D721Med (cell line): ENCODE data around the gene AURKAIP1.

Source experiments
- DNase-seq: peaks from one replicate; pipeline ENCODE4 v3.0.0; 2011; ENCODE audit warnings: low spot score; ENCODE audit not compliant: insufficient read length
- FAIRE-seq: peaks from 2 replicates; lab custom pipeline; 2011; peaks lifted over from hg19 to GRCh38; lab: Jason Lieb, UNC
- CTCF ChIP-seq: IDR thresholded peaks from 2 replicates; pipeline ENCODE4 v1.5.1; 2012; ENCODE audit warnings: mild to moderate bottlenecking, control low read depth; ENCODE audit not compliant: insufficient read depth; ENCODE audit errors: missing control alignments

Gene AURKAIP1

DNA sequence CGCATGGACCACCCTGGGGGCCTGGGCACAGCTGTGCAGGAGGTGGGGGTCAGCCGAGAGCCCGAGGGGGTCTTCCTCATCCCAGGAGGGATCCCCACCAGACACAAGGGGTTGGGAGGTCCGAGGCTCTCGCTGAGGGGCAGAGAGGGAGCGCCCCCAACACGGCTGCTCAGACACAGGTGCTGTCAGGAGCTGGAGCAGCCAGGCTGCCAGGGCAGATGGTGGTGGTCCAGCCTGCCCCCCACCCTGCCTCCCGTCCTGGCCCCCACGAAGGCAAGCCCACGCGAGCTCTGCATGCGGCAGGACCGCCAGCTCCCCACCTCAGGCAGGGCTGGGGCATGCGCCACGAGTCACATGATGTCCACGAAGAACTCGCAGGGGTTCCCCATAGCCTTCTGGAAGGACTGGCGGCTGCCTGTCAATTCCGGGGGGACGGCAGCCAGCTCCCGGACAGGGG lies 39.2 kb downstream of the AURKAIP1 start:
- FAIRE-seq (no peak), DNase-seq (no peak)
- no peak for TF ChIP-seq CTCF

DNA sequence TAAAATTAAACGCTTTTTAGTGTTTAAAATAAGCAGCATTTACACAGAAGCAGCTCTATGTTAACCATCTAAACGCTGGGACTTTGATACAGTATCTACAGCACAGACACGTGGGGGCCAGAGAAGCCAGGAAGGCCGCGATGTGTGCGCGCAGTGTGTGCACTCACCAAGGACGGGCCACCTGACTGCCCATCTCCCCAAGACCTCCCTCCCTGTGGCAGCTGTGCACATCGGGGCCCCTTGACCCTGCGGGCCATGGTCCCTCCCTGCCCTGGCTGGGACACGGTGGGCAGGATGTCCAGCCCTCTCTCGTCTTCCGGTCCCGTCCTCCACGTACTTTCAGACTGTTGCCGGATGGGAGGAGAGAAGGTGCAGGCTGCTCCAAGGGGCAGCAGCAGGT lies 39.7 kb downstream of the AURKAIP1 start:
- DNase-seq, result no peak
- TF ChIP-seq CTCF, result no peak
- no peak for FAIRE-seq

GRCh38 chr1:1334835-1335234 lies 40.2 kb downstream of the AURKAIP1 start:
- TF ChIP-seq CTCF, result no peak
- DNase-seq, result no peak
- no peak for FAIRE-seq

DNA sequence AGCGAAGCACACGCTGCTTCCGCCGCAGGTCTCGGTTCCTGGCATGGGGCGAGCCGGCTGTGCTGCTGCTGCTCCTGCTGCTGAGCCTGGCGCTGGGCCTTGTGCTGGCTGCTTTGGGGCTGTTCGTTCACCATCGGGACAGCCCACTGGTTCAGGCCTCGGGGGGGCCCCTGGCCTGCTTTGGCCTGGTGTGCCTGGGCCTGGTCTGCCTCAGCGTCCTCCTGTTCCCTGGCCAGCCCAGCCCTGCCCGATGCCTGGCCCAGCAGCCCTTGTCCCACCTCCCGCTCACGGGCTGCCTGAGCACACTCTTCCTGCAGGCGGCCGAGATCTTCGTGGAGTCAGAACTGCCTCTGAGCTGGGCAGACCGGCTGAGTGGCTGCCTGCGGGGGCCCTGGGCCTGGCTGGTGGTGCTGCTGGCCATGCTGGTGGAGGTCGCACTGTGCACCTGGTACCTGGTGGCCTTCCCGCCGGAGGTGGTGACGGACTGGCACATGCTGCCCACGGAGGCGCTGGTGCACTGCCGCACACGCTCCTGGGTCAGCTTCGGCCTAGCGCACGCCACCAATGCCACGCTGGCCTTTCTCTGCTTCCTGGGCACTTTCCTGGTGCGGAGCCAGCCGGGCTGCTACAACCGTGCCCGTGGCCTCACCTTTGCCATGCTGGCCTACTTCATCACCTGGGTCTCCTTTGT lies 41.3 kb downstream of the AURKAIP1 start:
- TF ChIP-seq CTCF, result no peak
- DNase-seq, result no peak
- FAIRE-seq, result no peak

GRCh38 chr1:1332774-1333480 lies 42.1 kb downstream of the AURKAIP1 start:
- no peak for TF ChIP-seq CTCF
- DNase-seq, result no peak
- no peak for FAIRE-seq

- DNase-seq (no peak), FAIRE-seq (no peak)
- TF ChIP-seq CTCF, result no peak
These were observed 42.8 kb downstream of the AURKAIP1 start for GRCh38 chr1:1332031-1332755.
